Measurements from ENCODE around the gene FLACC1.

The FLACC1 gene

DNA sequence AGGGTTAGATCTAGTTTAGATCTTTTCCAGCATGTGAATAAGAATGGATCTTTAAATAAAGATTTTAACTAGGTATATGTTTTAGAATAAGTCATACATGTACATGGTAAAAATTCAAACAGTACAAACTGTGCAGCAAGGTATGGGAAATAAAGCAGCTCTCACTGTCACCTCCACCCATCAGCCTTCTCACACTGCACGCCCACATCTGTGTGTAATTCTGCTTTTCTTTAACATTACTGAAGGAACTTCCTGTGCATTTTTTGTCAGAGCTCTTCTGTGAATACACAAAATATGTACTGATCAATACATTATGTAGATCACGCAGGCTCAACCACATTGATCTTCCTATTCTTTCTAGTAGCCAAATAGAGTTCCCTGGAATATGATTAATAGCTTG is 93.4 kb downstream of the FLACC1 start:
- Histone ChIP-seq H3K27me3 (ENCODE audit: control insufficient read depth in 1 of 2, insufficient read depth in 1 of 2, low read length in 2 of 2) (no peaks in the 10 kb centered on the region), H2BK12ac (ENCODE audit: low read length in 2 of 2) (no peak overlapping the region), H3K4ac (ENCODE audit: low read depth in 1 of 2, low read length in 2 of 2) (no peak overlapping the region), H3K18ac (ENCODE audit: low read depth in 1 of 2, low read length in 2 of 2) (no peak overlapping the region), H4K8ac (ENCODE audit: low read length) (no peak overlapping the region), H2BK15ac (ENCODE audit: low read depth, poor library complexity, severe bottlenecking) (no peak overlapping the region), H2BK120ac (ENCODE audit: low read depth, low read length) (no peak overlapping the region), H3K4me1 (ENCODE audit: control insufficient read depth, insufficient read depth, low read depth, low read length) (peaks cover 11% of the 10 kb centered on the region), H2BK5ac (ENCODE audit: low read depth, low read length, poor library complexity, severe bottlenecking) (no peak overlapping the region), H3K14ac (ENCODE audit: low read length in 2 of 2) (no peak overlapping the region), H4K91ac (ENCODE audit: low read length) (no peak overlapping the region), H2AFZ (ENCODE audit: low read depth, low read length) (no peak overlapping the region), H3K9me3 (ENCODE audit: control insufficient read depth, low read length) (no peaks in the 10 kb centered on the region), H3K23ac (ENCODE audit: low read length in 2 of 2) (no peak overlapping the region), H3K4me3 (ENCODE audit: insufficient read depth in 1 of 2, low read depth in 1 of 2, low read length in 2 of 2) (no peak overlapping the region), H3K36me3 (ENCODE audit: control insufficient read depth in 1 of 2, insufficient read depth in 2 of 2, low read depth in 1 of 2, low read length in 2 of 2) (peaks cover 5 to 19% of the 10 kb centered on the region in 2 experiments), H3K9ac (ENCODE audit: low read length) (no peak overlapping the region), H2AK5ac (ENCODE audit: low read length, severe bottlenecking) (no peak overlapping the region), H3K79me1 (replicated peaks; ENCODE audit: low read length, poor library complexity, severe bottlenecking) (peaks cover 43% of the 10 kb centered on the region), H3K27ac (ENCODE audit: low read length, poor library complexity, severe bottlenecking) (no peak overlapping the region), H3K4me2 (ENCODE audit: low read length, poor library complexity, severe bottlenecking) (no peak overlapping the region)
- DNase-seq = no peak
- WGBS = 73% methylated on average over 1 of the region's 2 CpGs

DNA sequence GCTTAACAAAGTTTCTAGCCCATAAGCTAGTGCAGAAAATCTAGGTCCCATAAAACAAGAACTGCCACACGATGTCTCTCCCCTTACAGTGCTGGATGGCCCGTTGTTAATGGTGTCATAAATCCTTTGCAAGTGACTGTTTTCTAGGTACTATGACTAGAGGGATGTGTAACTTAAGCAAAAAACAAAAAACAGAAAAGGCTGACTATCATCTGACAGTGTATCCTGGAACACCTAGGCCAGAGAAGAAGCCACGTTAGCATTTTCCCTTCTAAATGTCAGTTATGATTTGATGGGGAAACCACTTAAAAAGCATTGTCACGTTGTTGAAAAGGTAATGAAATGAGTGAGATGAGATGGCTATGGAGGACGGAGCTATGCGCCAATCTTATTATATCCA is 94.4 kb downstream of the FLACC1 start:
- H3K27ac ChIP-seq (ENCODE audit: low read length, poor library complexity, severe bottlenecking) = no peak overlapping the region
- peaks cover 11% of the 10 kb centered on the region for H3K4me1 ChIP-seq (ENCODE audit: control insufficient read depth, insufficient read depth, low read depth, low read length)
- H3K9ac ChIP-seq (ENCODE audit: low read length) = peak overlapping the region; percentile 7
- no peak overlapping the region for H2AFZ ChIP-seq (ENCODE audit: low read depth, low read length)
- no peak overlapping the region for H4K8ac ChIP-seq (ENCODE audit: low read length)
- peak overlapping the region in 1 of 2 experiments; percentile 62 for H3K18ac ChIP-seq (ENCODE audit: low read depth in 1 of 2, low read length in 2 of 2)
- no peak overlapping the region for H2BK5ac ChIP-seq (ENCODE audit: low read depth, low read length, poor library complexity, severe bottlenecking)
- DNase-seq = no peak
- no peak overlapping the region for H2BK15ac ChIP-seq (ENCODE audit: low read depth, poor library complexity, severe bottlenecking)
- no peak overlapping the region for H2BK12ac ChIP-seq (ENCODE audit: low read length in 2 of 2)
- 34% methylated on average over 3 of the region's 6 CpGs for WGBS
- no peaks in the 10 kb centered on the region for H3K27me3 ChIP-seq (ENCODE audit: control insufficient read depth in 1 of 2, insufficient read depth in 1 of 2, low read length in 2 of 2)
- H2AK5ac ChIP-seq (ENCODE audit: low read length, severe bottlenecking) = no peak overlapping the region
- H3K9me3 ChIP-seq (ENCODE audit: control insufficient read depth, low read length) = no peaks in the 10 kb centered on the region
- no peak overlapping the region for H2BK120ac ChIP-seq (ENCODE audit: low read depth, low read length)
- peaks cover 38% of the 10 kb centered on the region for H3K79me1 ChIP-seq (replicated peaks; ENCODE audit: low read length, poor library complexity, severe bottlenecking)
- peaks cover 3 to 12% of the 10 kb centered on the region in 2 experiments for H3K36me3 ChIP-seq (ENCODE audit: control insufficient read depth in 1 of 2, insufficient read depth in 2 of 2, low read depth in 1 of 2, low read length in 2 of 2)
- no peak overlapping the region for H3K23ac ChIP-seq (ENCODE audit: low read length in 2 of 2)
- no peak overlapping the region for H3K4ac ChIP-seq (ENCODE audit: low read depth in 1 of 2, low read length in 2 of 2)
- H3K4me2 ChIP-seq (ENCODE audit: low read length, poor library complexity, severe bottlenecking) = no peak overlapping the region
- H4K91ac ChIP-seq (ENCODE audit: low read length) = no peak overlapping the region
- no peak overlapping the region for H3K14ac ChIP-seq (ENCODE audit: low read length in 2 of 2)
- H3K4me3 ChIP-seq (ENCODE audit: insufficient read depth in 1 of 2, low read depth in 1 of 2, low read length in 2 of 2) = no peak overlapping the region

DNA sequence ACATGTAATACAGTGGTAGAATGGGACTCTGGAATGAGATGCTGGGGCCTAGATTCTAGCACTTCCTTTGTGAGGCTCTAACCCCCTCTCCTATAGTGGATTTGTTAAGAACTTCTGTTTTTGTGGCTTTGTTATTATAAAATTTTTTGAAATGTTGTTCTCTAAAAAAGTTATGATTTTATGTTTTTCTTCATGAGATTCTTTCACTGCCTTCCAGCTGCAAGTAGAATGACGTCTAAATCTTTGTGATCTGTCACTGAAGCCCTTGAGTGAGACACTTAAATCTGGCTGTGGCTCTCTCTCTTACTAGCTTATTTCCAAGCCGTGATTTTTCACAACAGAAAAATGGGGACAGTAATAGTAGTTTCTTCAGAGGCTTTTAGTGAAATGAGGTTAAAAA is 95.2 kb downstream of the FLACC1 start:
- no peak overlapping the region for H2AK5ac ChIP-seq (ENCODE audit: low read length, severe bottlenecking)
- H2AFZ ChIP-seq (ENCODE audit: low read depth, low read length) = no peak overlapping the region
- no peak overlapping the region for H3K4me2 ChIP-seq (ENCODE audit: low read length, poor library complexity, severe bottlenecking)
- peaks cover 14% of the 10 kb centered on the region for H3K4me1 ChIP-seq (ENCODE audit: control insufficient read depth, insufficient read depth, low read depth, low read length)
- no peak overlapping the region for H2BK120ac ChIP-seq (ENCODE audit: low read depth, low read length)
- peak overlapping the region; percentile 48 for H3K9ac ChIP-seq (ENCODE audit: low read length)
- no peak overlapping the region for H3K4ac ChIP-seq (ENCODE audit: low read depth in 1 of 2, low read length in 2 of 2)
- no peak overlapping the region for H4K8ac ChIP-seq (ENCODE audit: low read length)
- no peak overlapping the region for H2BK5ac ChIP-seq (ENCODE audit: low read depth, low read length, poor library complexity, severe bottlenecking)
- H2BK12ac ChIP-seq (ENCODE audit: low read length in 2 of 2) = no peak overlapping the region
- H2BK15ac ChIP-seq (ENCODE audit: low read depth, poor library complexity, severe bottlenecking) = no peak overlapping the region
- peaks cover 0 to 5% of the 10 kb centered on the region in 2 experiments for H3K36me3 ChIP-seq (ENCODE audit: control insufficient read depth in 1 of 2, insufficient read depth in 2 of 2, low read depth in 1 of 2, low read length in 2 of 2)
- H3K14ac ChIP-seq (ENCODE audit: low read length in 2 of 2) = no peak overlapping the region
- H3K27me3 ChIP-seq (ENCODE audit: control insufficient read depth in 1 of 2, insufficient read depth in 1 of 2, low read length in 2 of 2) = no peaks in the 10 kb centered on the region
- no peak overlapping the region for H4K91ac ChIP-seq (ENCODE audit: low read length)
- 53% methylated on average over 1 of the region's 2 CpGs for WGBS
- no peak overlapping the region for H3K27ac ChIP-seq (ENCODE audit: low read length, poor library complexity, severe bottlenecking)
- peak overlapping the region in 1 of 2 experiments; percentile 48 for H3K4me3 ChIP-seq (ENCODE audit: insufficient read depth in 1 of 2, low read depth in 1 of 2, low read length in 2 of 2)
- no peak for DNase-seq
- peaks cover 33% of the 10 kb centered on the region for H3K79me1 ChIP-seq (replicated peaks; ENCODE audit: low read length, poor library complexity, severe bottlenecking)
- H3K9me3 ChIP-seq (ENCODE audit: control insufficient read depth, low read length) = no peaks in the 10 kb centered on the region
- H3K23ac ChIP-seq (ENCODE audit: low read length in 2 of 2) = no peak overlapping the region
- no peak overlapping the region for H3K18ac ChIP-seq (ENCODE audit: low read depth in 1 of 2, low read length in 2 of 2)

DNA sequence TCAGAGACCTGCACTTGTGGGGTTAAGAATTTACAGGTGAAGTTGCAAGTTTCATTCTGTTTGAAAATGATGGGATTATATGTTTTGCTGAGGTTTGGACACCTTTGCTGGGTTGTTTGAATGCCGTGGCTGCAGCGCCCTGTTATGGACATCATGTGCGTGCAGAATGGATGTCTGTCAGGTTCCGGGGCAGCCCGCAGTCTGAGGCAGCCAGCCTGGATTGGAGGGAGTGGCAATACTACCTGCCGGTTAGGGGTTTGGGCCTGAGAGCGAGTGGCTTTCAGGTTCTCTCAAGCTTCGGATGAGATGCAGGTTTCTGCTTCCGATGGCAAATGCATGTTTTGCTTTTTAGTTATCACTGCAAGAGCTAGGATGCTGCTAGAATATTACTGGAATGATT is 95.7 kb downstream of the FLACC1 start:
- no peak overlapping the region for H2BK15ac ChIP-seq (ENCODE audit: low read depth, poor library complexity, severe bottlenecking)
- H3K79me1 ChIP-seq (replicated peaks; ENCODE audit: low read length, poor library complexity, severe bottlenecking) = peaks cover 29% of the 10 kb centered on the region
- H3K9ac ChIP-seq (ENCODE audit: low read length) = peak overlapping the region; percentile 48
- H4K8ac ChIP-seq (ENCODE audit: low read length) = peak overlapping the region; percentile 60
- H2AK5ac ChIP-seq (ENCODE audit: low read length, severe bottlenecking) = peak overlapping the region; percentile 41
- no peak for DNase-seq
- H3K4me2 ChIP-seq (ENCODE audit: low read length, poor library complexity, severe bottlenecking) = no peak overlapping the region
- H2BK5ac ChIP-seq (ENCODE audit: low read depth, low read length, poor library complexity, severe bottlenecking) = no peak overlapping the region
- H2AFZ ChIP-seq (ENCODE audit: low read depth, low read length) = no peak overlapping the region
- H3K14ac ChIP-seq (ENCODE audit: low read length in 2 of 2) = peak overlapping the region in 1 of 2 experiments; percentile 88
- H3K18ac ChIP-seq (ENCODE audit: low read depth in 1 of 2, low read length in 2 of 2) = peak overlapping the region in 1 of 2 experiments; percentile 77
- peak overlapping the region; percentile 84 to 93 for H2BK12ac ChIP-seq (ENCODE audit: low read length in 2 of 2)
- no peaks in the 10 kb centered on the region for H3K27me3 ChIP-seq (ENCODE audit: control insufficient read depth in 1 of 2, insufficient read depth in 1 of 2, low read length in 2 of 2)
- no peak overlapping the region for H3K27ac ChIP-seq (ENCODE audit: low read length, poor library complexity, severe bottlenecking)
- H4K91ac ChIP-seq (ENCODE audit: low read length) = peak overlapping the region; percentile 68
- peaks cover 0 to under 1% of the 10 kb centered on the region in 2 experiments for H3K36me3 ChIP-seq (ENCODE audit: control insufficient read depth in 1 of 2, insufficient read depth in 2 of 2, low read depth in 1 of 2, low read length in 2 of 2)
- no peaks in the 10 kb centered on the region for H3K9me3 ChIP-seq (ENCODE audit: control insufficient read depth, low read length)
- peaks cover 14% of the 10 kb centered on the region for H3K4me1 ChIP-seq (ENCODE audit: control insufficient read depth, insufficient read depth, low read depth, low read length)
- WGBS = 96% methylated on average over 9 of the region's 9 CpGs
- peak overlapping the region in 1 of 2 experiments; percentile 43 for H3K4ac ChIP-seq (ENCODE audit: low read depth in 1 of 2, low read length in 2 of 2)
- H3K23ac ChIP-seq (ENCODE audit: low read length in 2 of 2) = no peak overlapping the region
- peak overlapping the region; percentile 49 for H2BK120ac ChIP-seq (ENCODE audit: low read depth, low read length)
- H3K4me3 ChIP-seq (ENCODE audit: insufficient read depth in 1 of 2, low read depth in 1 of 2, low read length in 2 of 2) = peak overlapping the region in 1 of 2 experiments; percentile 48

Data from mesenchymal stem cell (in vitro differentiated cells and primary cell).